ENCODE data around the gene MARK1.

DNA sequence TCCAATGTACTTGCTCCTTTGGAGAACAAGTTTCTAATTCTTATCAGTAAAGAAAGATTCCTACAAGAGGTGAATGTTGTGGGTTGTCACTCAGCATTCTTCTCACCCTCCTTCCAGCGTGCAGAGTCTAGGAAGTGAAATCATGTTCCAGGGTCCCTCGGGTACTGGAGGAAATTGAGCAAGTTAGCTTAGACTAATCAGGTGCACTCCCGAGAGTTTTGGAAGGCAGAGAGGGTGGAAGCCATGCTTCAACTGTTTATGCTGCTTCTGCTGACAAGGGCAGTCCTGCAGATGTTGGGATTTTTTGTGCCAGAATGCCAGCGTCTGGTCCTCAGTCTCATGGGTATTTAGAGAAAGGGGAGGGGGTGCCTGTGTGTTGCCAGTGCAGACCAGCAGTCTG lies 157.0 kb downstream of the MARK1 start:
- TF ChIP-seq, protein P1, sequence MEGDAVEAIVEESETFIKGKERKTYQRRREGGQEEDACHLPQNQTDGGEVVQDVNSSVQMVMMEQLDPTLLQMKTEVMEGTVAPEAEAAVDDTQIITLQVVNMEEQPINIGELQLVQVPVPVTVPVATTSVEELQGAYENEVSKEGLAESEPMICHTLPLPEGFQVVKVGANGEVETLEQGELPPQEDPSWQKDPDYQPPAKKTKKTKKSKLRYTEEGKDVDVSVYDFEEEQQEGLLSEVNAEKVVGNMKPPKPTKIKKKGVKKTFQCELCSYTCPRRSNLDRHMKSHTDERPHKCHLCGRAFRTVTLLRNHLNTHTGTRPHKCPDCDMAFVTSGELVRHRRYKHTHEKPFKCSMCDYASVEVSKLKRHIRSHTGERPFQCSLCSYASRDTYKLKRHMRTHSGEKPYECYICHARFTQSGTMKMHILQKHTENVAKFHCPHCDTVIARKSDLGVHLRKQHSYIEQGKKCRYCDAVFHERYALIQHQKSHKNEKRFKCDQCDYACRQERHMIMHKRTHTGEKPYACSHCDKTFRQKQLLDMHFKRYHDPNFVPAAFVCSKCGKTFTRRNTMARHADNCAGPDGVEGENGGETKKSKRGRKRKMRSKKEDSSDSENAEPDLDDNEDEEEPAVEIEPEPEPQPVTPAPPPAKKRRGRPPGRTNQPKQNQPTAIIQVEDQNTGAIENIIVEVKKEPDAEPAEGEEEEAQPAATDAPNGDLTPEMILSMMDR (IDR thresholded peaks at IDR 0.05; ENCODE audit: low read length), result no peak
- TF ChIP-seq EZH2phosphoT487 (IDR thresholded peaks at IDR 0.05; ENCODE audit: low read length) (no peak), EZH2 (optimal IDR thresholded peaks at IDR 0.05; ENCODE audit: low read depth, low read length) (no peak)
